GM21619 (cell line): ENCODE measurements around the gene C19orf12.

ENCODE experiments used
- ATAC-seq: cut with Tn5 transposase; IDR thresholded peaks from one replicate; pipeline ENCODE4 v1.9.1; 2021; ENCODE audit not compliant: unreplicated experiment

The C19orf12 gene

DNA sequence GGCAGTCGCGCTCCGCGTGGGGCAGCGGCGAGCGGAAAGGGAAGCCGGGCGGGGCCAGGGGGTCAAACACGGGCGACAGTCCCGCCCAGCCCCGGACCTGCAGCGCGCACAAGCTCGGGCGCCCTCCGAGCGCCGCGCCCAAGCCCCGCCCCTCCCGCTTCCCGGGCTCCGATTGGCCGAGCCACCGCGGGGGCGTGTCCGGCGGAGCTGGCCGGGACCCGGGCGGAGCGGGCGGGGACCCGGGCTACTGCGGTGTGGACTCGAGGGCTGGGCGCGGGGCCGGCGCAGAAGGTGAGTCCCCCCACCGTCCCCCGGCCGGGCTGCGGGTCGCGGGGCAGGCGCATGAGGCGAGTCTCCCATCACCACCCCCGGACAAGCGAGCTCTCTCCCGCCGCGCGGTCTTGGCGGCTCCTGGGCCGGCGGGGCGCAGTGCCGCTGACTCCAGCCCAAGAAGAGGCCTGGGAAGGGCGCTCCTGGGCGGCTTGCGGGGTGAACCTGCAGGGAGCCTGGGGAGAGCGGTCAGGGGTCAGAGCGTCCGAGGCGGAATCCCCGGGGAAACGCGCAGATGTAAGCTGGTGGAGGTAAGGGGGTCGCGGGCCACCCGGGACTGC lies 49.7 kb downstream of the C19orf12 start, which contains the start of gene PLEKHF1:
Gene PLEKHF1 (plus strand): TSS at position 247 of the 611 bp plus-strand sequence. CDS start 8,379 bp downstream, outside the sequence.
- ATAC-seq = peak; percentile 87

DNA sequence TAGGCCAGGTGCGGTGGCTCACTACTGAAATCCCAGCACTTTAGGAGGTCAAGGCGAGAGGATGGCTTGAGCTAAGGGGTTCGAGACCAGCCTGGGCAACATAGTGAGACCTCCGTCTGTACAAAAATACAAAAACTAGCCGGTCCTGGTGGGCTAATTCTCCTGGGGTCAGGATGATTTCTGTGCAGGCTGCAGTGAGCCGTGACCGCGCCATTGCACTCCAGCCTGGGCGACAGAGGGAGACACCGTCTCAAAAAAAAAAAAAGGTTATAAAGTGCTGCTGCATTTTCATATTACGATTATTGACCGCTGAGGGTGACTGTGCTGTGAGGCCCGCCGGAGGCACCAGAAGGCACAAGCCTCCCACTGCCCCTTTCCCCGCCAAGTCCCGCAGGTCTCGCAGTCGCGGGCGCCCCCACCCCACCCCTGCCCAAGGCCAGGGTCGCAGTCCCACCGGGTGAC lies 50.3 kb downstream of the C19orf12 start:
- ATAC-seq = no peak

- ATAC-seq = no peak
Observed at GRCh38 chr19:29663861-29664752, 51.0 kb downstream of the C19orf12 start.

- no peak for ATAC-seq
Observed at GRCh38 chr19:29662604-29663404, 52.3 kb downstream of the C19orf12 start.

- ATAC-seq = no peak
Observed at GRCh38 chr19:29662278-29662603, 52.8 kb downstream of the C19orf12 start.

GRCh38 chr19:29660835-29661234 lies 54.2 kb downstream of the C19orf12 start:
- ATAC-seq = no peak

DNA sequence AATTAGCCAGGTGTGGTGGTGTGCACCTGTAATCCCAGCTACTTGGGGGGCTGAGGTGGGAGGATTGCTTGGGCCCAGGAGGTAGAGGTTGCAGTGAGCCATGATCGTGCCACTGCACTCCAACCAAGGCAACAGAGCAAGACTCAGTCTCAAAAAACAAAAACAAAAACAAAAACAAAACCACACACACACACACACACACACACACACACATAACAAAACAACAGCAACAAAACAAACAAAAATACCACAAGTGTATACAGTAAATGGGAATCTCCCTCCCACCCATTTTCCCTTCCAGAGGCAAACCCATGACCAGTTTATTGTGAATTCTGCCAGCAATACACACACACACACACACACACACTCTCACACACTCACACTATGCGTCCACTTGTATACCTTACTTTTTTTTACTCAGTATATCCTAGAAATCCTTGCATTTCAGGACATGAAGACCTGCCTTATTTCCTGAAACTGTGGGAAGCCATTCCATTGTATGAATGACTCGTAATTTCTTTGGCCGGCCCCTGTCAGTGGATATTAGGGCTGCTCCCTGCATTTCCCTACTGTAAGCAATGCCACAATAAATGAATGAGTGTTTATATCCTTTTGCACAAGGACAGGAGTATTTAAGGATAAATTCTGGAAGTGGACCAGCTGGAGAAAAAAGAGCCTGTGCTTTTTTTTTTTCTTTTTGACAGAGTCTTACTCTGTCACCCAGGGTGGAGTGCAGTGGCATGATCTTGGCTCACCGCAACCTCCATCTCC lies 56.7 kb downstream of the C19orf12 start:
- ATAC-seq = no peak

DNA sequence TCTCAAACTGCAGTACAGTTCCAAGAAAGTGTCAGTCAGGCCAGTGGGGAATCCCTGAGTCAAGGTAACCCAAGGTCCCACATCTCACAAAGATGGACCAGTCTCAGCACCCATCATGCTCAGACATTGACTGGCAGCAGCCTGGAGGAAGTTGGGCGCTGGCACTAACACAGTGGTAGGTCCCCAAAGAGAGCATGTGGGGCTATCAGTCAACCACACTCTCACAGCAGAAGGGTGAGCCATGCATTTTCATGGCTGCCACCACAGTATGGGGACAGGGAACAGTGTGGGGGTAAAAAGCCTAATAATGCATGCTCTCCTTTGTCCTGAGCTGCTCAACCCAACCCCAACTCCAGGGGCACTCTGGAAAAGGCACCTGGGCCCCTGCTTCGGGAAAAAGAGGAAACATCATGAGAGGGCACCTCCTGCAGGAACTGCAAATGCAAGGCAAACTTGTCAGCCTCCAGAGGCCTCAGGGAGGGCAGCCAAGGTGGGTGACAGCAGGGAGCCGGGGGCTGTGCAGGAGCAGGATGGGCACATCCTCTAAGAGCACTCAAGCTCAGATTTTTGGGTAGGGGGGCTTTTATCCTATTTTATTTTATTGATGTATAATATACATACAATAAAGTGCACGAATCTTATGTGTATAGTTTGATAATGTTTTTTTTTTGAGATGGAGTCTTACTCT lies 59.3 kb downstream of the C19orf12 start:
- ATAC-seq = no peak

DNA sequence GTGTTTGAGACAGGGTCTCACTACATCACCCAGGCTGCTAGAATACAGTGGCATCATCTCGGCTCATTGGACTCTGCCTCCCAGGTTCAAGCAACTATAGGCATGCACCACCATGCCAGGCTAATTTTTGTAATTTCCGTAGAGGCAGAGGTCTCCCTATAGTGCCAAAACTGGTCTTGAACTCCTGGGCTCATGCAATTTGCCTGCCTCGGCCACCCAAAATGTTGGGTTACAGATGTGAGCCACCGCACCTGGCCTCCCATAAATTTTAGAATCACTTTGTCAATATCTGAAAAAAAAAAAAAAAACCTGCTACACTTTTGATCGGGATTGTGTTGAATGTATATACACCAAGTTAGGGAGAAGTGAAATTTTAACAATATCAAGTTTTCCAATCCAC lies 61.7 kb downstream of the C19orf12 start:
- no peak for ATAC-seq

GRCh38 chr19:29651622-29652394 lies 63.3 kb downstream of the C19orf12 start:
- no peak for ATAC-seq

DNA sequence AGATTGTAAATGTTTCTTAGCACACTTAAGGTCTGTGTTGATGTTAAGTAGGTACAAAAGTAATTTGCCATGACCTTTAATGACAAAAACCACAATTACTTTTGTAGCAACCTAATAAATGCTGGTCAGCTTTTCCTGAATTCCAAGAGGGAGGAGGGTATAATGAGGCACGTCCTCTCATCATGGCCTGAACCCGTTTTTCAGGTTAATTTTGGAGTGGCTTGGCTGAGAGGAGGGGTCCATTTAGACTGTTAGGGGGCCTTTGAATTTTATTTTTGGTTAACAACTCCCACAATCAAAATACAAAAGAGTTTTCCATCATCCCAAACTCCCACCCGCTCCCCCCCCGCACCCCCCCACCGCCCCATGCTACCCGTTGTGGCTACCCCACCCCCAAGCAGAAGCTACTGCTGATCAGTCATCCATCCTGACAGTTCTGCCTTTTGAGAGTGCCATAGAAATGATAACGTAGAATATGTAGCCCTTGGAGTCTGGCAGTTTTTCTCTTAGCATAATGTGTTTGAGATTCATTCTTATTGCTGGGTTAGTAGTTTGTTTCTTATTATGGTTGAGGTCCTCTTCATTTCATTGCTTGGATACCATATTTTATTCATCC lies 64.2 kb downstream of the C19orf12 start:
- no peak for ATAC-seq
